ENCODE results near the gene CGREF1. TPM values are rescaled to one million over a fixed set of nuclear protein-coding genes. Genes with fewer than 3 reads are reported as not detected.

CGREF1 gene
- total RNA-seq, 2 experiments from 2014 or later: 1.1 to 2.5 TPM

DNA sequence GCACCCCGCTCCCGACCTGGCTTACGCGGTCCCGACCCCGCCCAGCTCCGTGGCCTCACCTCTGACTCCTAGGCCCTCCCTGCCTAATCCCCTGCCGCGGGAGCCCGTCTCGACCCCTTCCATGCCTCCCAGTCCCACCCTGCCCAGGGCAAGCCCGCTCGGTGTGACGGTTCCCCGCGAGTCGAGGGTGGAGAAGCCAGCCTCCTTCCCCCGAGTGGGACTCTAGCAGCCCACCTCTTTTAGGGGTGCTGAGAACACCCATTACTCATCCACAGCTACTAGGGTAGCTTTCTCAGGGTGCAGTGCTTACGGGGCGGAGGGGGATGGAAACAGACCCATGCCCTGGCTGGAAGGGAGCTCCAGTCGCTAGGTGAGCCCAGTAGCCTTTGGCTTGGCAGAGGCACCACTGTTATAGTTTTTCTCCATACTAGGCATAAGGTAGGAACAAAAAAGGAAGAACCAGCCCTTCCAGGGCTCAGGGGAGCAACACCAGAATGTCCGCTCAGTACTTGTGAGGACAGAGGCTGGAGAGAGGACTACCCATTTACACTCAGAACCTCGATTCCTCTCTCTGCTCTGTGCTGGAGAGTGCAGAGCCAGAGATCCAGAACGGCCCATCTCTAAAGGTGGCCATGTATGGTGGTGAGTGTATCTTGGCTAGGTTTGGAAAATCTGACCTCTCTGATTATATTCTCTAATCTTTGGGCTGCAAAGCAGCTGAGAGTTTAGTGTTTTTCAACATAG lies 66.9 kb downstream of the CGREF1 start:
- peak overlapping the region; percentile 68 for H3K27ac Mint-ChIP-seq
- peaks cover 6% of the 10 kb centered on the region for H3K27me3 Mint-ChIP-seq
- H3K9me3 Mint-ChIP-seq (ENCODE audit: low read depth): no peaks in the 10 kb centered on the region
- DNase-seq (peak; percentile 65), ATAC-seq (no peak)
- H3K4me1 Mint-ChIP-seq: peaks cover 20% of the 10 kb centered on the region
- H3K4me3 Mint-ChIP-seq: peak overlapping the region; percentile 80
- CTCF ChIA-PET: interaction anchor here (0.5 to 4.4 kb wide), 11 partner anchors 12 to 206 kb away, joined by 3 to 45 read pairs (median 5); partner anchors contain the start of genes KHK, OST4, PREB and TMEM214
- H3K36me3 Mint-ChIP-seq: peaks cover 14% of the 10 kb centered on the region

- DNase-seq: peak; percentile 98
- CTCF ChIA-PET: interaction anchor here (0.8 to 4.4 kb wide), 16 partner anchors 10 to 652 kb away, joined by 3 to 45 read pairs (median 6); partner anchors contain the start of genes KHK, OST4, PREB and TMEM214
- Mint-ChIP-seq H3K4me3 (peak within 1 kb of the TSS; percentile 80), H3K9me3 (ENCODE audit: low read depth) (no peaks in the 10 kb centered on the region), H3K27me3 (peaks cover 6% of the 10 kb centered on the region), H3K4me1 (peaks cover 20% of the 10 kb centered on the region), H3K36me3 (peaks cover 14% of the 10 kb centered on the region), H3K27ac (peak within 1 kb of the TSS; percentile 94)
- ATAC-seq: peak; percentile 84
Measured at GRCh38 chr2:27050996-27051901, 67.7 kb downstream of the CGREF1 start, which contains the start of gene AGBL5. AGBL5 (plus strand) TSS chr2:27051668; CDS start chr2:27052959, 1,291 bp downstream.

Other genes with a start within 250 kb of the CGREF1 start
- gene MAPRE3, start 148.5 kb downstream of the CGREF1 start, total RNA-seq: 1 to 10 TPM in 1 of 2 experiments, under 1 TPM in 1; 0.91 to 1.3 TPM
- gene TMEM214, start 86.2 kb downstream of the CGREF1 start, total RNA-seq: 10 to 100 TPM; 68.7 to 86.6 TPM
- gene AGBL5, start 67.5 kb downstream of the CGREF1 start, total RNA-seq: 10 to 100 TPM; 13.8 to 15.1 TPM
- gene OST4, start 47.5 kb downstream of the CGREF1 start, total RNA-seq: 100 to 1,000 TPM; 248 to 318 TPM
- under 1 TPM; 0.75 to 0.79 TPM for gene EMILIN1, start 40.5 kb downstream of the CGREF1 start, total RNA-seq
- gene KHK, start 32.4 kb downstream of the CGREF1 start, total RNA-seq: 1 to 10 TPM; 8.0 to 8.8 TPM
- under 1 TPM; 0.21 to 0.29 TPM for gene ABHD1, start 4.7 kb upstream of the CGREF1 start, total RNA-seq
- 10 to 100 TPM; 61.6 to 69.4 TPM for gene PREB, start 15.5 kb upstream of the CGREF1 start, total RNA-seq
- not detected for gene PRR30, start 20.3 kb upstream of the CGREF1 start, total RNA-seq
- not detected for gene TCF23, start 29.9 kb upstream of the CGREF1 start, total RNA-seq
- gene ATRAID, start 92.9 kb upstream of the CGREF1 start, total RNA-seq: 10 to 100 TPM; 78.6 to 84.0 TPM
- gene SLC5A6, start 93.1 kb upstream of the CGREF1 start, total RNA-seq: 10 to 100 TPM; 35.0 to 47.9 TPM
- 10 to 100 TPM; 78.6 to 99.5 TPM for gene CAD, start 98.2 kb upstream of the CGREF1 start, total RNA-seq
- under 1 TPM; 0.38 to 0.47 TPM for gene SLC30A3, start 143.9 kb upstream of the CGREF1 start, total RNA-seq
- not detected for gene DNAJC5G, start 156.3 kb upstream of the CGREF1 start, total RNA-seq
- gene TRIM54, start 163.3 kb upstream of the CGREF1 start, total RNA-seq: under 1 TPM in 1 of 2 experiments, not detected in 1; 0.28 TPM
- gene UCN, start 189.3 kb upstream of the CGREF1 start, total RNA-seq: 1 to 10 TPM; 1.1 to 2.6 TPM
- gene MPV17, start 204.0 kb upstream of the CGREF1 start, total RNA-seq: 10 to 100 TPM; 87.4 to 97.6 TPM
- gene GTF3C2, start 237.6 kb upstream of the CGREF1 start, total RNA-seq: 10 to 100 TPM; 54.6 to 67.6 TPM